Measurements from ENCODE around the gene ASMT. TPM values are rescaled to one million over a fixed set of nuclear protein-coding genes. Genes with fewer than 3 reads are reported as not detected.

Gene ASMT
- total RNA-seq, 4 donors from 2014 or later = not detected

GRCh38 chrX:1582686-1583437 lies 32.0 kb upstream of the ASMT start:
- no peak for TF ChIP-seq POLR2A (IDR thresholded peaks at IDR 0.05)
- no peak for TF ChIP-seq CTCF (IDR thresholded peaks at IDR 0.05)
- intact Hi-C loops (cut with DNase I; ENCODE audit: low total_unique reads) = no loop called here
- DNase-seq (ENCODE audit: low spot score in 2 of 2) = no peak
- no peak overlapping the region for H3K4me3 ChIP-seq (ENCODE audit: low read depth, poor library complexity, severe bottlenecking)
- WGBS, 2 donors = 49 to 53% methylated on average over 27 of the region's 27 CpGs

- no peak for TF ChIP-seq CTCF (IDR thresholded peaks at IDR 0.05)
- no peak for TF ChIP-seq POLR2A (IDR thresholded peaks at IDR 0.05)
- no peak for DNase-seq (ENCODE audit: low spot score in 2 of 2)
- no peak overlapping the region for H3K4me3 ChIP-seq (ENCODE audit: low read depth, poor library complexity, severe bottlenecking)
- WGBS, 2 donors = 88 to 90% methylated on average over 8 of the region's 8 CpGs
- intact Hi-C loops (cut with DNase I; ENCODE audit: low total_unique reads) = no loop called here
Measured at GRCh38 chrX:1584237-1585011, 30.4 kb upstream of the ASMT start.

GRCh38 chrX:1587161-1587560 lies 27.7 kb upstream of the ASMT start:
- DNase-seq (ENCODE audit: low spot score in 2 of 2) = peak in 1 of 2 donors; percentile 0
- no peak overlapping the region for H3K4me3 ChIP-seq (ENCODE audit: low read depth, poor library complexity, severe bottlenecking)
- WGBS, 2 donors = 36 to 40% methylated on average over 5 of the region's 5 CpGs
- intact Hi-C loops (cut with DNase I; ENCODE audit: low total_unique reads) = no loop called here
- TF ChIP-seq CTCF (IDR thresholded peaks at IDR 0.05) (no peak), POLR2A (IDR thresholded peaks at IDR 0.05) (no peak)

GRCh38 chrX:1589356-1590130 lies 25.3 kb upstream of the ASMT start:
- peak; percentile 8 to 48 for DNase-seq (ENCODE audit: low spot score in 2 of 2)
- no peak for TF ChIP-seq POLR2A (IDR thresholded peaks at IDR 0.05)
- 84 to 89% methylated on average over 12 of the region's 12 CpGs for WGBS, 2 donors
- no peak overlapping the region for H3K4me3 ChIP-seq (ENCODE audit: low read depth, poor library complexity, severe bottlenecking)
- intact Hi-C loops (cut with DNase I; ENCODE audit: low total_unique reads) = no loop called here

GRCh38 chrX:1591102-1591862 lies 23.6 kb upstream of the ASMT start, which contains the start of gene AKAP17A:
AKAP17A (plus strand) TSS chrX:1591604; CDS start chrX:1593463, 1,859 bp downstream.
- TF ChIP-seq POLR2A (IDR thresholded peaks at IDR 0.05) (no peak), CTCF (IDR thresholded peaks at IDR 0.05) (no peak)
- peak; percentile 91 to 99 for DNase-seq (ENCODE audit: low spot score in 2 of 2)
- 7 to 9% methylated on average over 12 to 21 of the region's 66 CpGs for WGBS, 2 donors
- intact Hi-C loops (cut with DNase I; ENCODE audit: low total_unique reads) = no loop called here
- H3K4me3 ChIP-seq (ENCODE audit: low read depth, poor library complexity, severe bottlenecking) = peak within 1 kb of the TSS; percentile 86

Data from lower leg skin (tissue), 4 donors.